ENCODE data around the gene WWP2.
"Not testable (repeated sequence)": the region's sequence is repeated elsewhere in the genome, so short reads cannot be mapped to it uniquely, and the experiment has no call there.

GRCh38 chr16:69731280-69731679 is 30.9 kb upstream of the WWP2 start:
- not testable (repeated sequence) for TF ChIP-seq EP300, CTCF (IDR thresholded peaks at IDR 0.05)

Measured in tibial nerve (tissue), 4 donors.